NB4 (cell line): ENCODE measurements around the gene HEXIM1.

Source experiments
- CTCF ChIP-seq: IDR thresholded peaks from one replicate; pipeline ENCODE4 v1.5.1; 2012; ENCODE audit warnings: low read depth, low read length
- MAX ChIP-seq: IDR thresholded peaks from 2 replicates; pipeline ENCODE4 v1.6.1; 2011; ENCODE audit warnings: low read depth, low read length
- POLR2A ChIP-seq: IDR thresholded peaks from 2 replicates; pipeline ENCODE4 v1.6.1; 2011; ENCODE audit warnings: mild to moderate bottlenecking; ENCODE audit not compliant: insufficient read length; ENCODE audit errors: extremely low read depth

DNA sequence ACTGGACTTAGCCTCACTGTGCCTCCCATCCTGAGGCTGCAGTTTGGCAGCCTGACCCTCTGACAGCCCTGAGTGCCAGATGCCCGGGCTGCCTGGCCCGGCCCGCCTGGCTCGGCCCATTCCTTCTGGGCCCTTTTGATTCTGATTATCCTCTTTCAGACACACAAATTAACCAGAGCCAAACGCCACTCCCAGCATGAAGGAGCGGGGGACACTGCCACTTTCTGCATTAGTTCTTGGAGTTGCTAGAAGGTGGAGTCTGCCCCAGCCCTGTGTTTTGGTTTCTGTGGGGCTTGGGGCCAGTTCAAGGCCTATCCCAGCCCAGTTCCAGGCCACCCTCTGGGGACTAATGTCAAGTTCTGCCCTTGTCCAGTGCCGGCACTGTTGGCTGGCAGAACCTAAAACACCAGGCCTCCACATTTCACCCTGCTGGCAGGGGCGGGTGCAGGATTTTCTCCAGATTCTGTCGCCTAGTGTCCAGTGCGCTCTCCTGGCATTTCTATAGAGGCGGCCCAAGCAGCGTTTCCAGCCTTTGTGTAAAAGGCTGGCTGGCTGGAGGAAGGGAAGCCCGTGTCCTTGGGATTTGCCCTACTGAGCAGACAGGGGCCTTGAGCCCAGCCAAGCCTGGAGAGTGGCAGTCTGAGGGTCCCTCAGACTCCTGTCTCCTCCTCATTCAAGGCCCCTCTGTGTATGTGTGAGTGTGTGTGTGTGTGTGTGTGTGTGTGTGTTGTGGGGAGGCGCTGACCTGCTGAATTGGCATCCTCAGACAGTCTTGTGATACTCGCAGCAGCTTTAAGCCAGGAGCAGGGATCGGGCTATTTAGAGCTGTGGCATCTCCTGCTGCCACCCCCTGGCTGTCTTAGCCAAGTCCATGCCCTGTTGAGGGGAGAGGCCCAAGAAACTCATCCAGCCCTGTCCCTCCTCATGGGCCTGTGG is 37.3 kb upstream of the HEXIM1 start:
- TF ChIP-seq POLR2A = no peak
- no peak for TF ChIP-seq CTCF
- no peak for TF ChIP-seq MAX
